GM21737 (cell line): ENCODE results near the gene ATP9A.

Experiments
- ATAC-seq: cut with Tn5 transposase; IDR thresholded peaks from one replicate; pipeline ENCODE4 v1.9.1; 2021; ENCODE audit warnings: mild to moderate bottlenecking, moderate library complexity; ENCODE audit not compliant: unreplicated experiment

Gene ATP9A

DNA sequence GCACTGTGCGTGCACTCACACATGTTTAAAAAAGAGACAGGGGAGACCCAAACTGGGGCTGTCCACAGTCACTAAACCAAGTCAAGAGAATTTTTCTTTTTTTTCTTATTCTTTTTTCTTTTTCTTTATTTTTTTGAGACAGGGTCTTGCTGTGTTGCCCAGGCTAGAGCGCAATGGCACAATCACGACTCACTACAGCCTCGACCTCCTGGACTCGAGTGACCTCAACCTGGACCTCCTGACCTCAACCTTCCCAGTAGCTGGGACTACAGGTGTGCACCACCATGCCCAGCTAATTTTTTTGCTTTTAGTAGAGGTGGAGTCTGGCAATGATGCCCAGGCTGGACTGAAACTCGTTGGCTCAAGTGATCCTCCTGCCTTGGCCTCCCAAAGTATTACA, 136.2 kb downstream of the ATP9A start:
- ATAC-seq: no peak

- no peak for ATAC-seq
These were observed 136.9 kb downstream of the ATP9A start for GRCh38 chr20:51631011-51631950.

DNA sequence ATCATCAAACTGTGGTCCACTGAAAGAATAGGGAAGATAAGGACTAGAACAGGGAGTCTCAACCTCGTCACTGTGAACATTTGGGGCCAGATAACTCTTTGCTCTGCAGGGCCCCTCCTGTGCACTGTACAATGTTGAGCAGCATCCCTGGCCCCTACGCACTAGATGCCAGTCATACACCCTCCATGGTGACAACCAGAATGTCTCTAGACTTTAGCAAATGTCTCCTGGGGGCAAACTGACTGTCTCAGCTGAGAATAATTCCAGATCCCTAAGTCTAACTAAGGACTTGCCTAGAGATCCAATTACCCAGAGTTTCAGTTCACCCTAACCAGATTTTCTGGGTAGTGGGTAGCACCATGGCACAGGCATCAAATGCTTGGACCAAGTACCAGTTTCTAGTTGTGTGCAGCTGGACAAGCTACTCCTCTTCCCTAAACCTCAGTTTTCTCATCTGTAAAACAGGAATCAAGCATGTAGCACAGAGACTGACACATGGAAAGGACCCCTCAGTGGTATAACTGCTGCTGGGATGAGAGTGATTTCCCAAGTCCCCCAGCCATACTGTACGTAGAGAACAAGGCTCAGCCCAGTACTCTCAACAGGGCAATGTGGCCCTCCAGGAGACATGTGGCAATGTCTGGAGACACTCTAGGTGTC, 138.7 kb downstream of the ATP9A start:
- ATAC-seq: no peak

DNA sequence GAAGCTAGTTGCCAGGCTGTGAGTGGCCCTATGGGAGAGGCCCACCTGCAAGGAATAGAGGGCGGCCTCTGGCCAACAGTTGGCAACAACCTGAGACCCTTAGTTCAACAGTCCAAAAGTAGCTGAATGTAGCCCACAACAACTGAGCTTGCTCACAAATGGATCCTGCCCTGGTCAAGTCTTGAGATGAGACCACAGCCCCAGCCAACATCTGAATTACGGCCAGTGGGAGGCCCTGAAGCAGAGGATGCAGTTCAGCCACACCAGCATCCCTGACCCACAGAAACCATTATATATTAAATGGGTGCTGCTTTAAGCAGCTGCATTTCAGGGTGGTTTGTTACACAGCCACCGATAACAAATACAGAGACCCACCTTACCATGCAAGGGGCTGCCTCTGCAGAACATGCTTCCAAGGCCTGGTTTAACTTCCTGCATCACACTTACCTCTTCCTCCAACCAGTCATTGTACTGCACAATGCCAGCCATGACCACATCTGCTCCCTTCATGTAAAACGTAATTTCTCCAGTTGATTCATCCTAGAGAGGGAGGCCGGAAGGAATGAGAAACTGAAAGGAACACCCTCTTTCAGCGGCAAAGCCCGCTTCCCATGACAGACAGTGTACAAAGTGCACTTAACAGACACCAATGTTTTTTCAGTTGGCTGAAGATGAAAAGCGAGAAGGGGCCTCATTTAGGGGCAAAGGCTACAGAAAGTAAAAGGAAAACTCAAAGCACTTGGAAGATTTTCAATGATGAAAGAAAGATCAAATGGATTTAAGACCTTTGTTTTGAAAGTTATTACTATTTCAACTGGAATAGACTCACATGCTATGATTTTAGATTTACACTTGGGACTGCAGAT, 139.4 kb downstream of the ATP9A start:
- no peak for ATAC-seq

DNA sequence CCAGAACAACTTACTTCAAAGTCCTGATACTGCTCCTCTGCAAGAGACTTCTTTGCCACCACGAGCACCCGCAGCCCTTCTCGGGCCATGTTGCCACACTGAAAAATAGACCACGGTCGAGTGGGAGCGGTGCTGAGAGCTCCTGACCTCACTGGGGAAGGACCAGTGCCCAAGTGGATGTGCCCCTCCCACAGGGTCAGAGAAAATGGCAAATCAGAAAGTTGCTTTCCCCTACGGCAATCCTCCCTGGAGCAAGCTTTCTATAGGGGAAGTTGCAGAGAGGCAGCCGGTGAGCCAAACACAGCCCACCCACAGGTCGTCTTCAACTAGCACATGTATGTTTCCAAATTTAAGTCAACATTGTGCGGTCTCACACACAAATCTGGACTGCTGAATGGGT, 140.6 kb downstream of the ATP9A start:
- ATAC-seq: no peak

- no peak for ATAC-seq
These were observed 143.1 kb downstream of the ATP9A start for GRCh38 chr20:51625105-51625504.

- ATAC-seq: no peak
These were observed 143.9 kb downstream of the ATP9A start for GRCh38 chr20:51624157-51624731.

DNA sequence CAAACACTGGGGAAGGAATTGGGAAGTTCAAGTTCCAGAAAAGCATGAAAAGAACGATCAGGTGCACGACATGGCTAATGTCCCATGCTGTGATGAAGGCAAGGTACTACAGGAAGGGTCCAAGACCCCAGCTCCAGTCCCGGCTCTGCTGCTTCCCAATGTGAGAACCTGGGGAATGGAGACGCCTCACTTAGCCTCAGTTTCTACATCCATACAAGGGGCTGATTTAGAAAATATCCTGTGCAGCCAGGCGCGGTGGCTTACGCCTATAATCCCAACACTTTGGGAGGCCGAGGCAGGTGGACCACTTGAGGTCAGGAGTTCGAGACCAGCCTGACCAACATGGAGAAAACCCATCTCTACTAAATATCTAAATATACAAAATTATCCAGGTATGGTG, 144.9 kb downstream of the ATP9A start:
- ATAC-seq: no peak

- ATAC-seq: no peak
These were observed 146.0 kb downstream of the ATP9A start for GRCh38 chr20:51622004-51622874.

GRCh38 chr20:51620432-51620831, 147.8 kb downstream of the ATP9A start:
- no peak for ATAC-seq

DNA sequence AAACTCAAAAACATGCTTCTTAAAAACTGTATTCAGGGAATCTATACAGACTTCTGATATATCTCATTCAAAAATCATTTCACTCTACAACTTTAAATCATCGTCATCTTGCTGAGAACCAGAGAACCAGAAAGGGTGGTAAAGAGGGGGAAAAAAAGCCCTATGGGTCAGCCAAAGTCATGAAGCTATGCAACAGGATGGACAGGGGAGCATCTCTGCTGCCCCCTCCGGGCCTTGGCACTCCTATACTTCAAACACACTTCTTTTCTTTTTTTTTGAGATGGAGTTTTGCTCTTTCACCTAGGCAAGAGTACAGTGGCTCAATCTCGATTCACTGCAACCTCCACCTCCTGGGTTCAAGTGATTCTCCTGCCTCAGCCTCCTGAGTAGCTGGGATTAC, 152.1 kb downstream of the ATP9A start:
- no peak for ATAC-seq

GRCh38 chr20:51614687-51615086, 153.5 kb downstream of the ATP9A start:
- ATAC-seq: no peak

DNA sequence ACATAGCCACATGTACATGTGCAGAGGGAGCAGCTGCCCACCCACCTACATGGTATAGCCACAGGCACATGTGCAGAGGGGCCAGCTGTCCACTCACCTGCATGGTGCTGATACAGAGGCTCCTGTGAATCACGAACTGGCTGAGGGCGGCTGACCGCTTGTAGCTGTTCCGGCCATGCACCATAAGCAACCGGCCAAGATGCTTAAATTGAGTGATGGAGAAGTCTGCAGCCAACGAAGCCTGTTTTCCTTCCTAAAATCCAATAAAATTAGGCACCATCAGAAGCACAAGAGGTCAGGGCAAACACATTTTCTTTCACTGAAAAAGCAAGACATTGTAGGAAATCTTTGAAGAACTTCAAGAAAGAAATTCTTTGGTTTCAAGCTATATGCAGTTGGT, 154.6 kb downstream of the ATP9A start:
- ATAC-seq: no peak

GRCh38 chr20:51612896-51613295, 155.3 kb downstream of the ATP9A start:
- no peak for ATAC-seq

DNA sequence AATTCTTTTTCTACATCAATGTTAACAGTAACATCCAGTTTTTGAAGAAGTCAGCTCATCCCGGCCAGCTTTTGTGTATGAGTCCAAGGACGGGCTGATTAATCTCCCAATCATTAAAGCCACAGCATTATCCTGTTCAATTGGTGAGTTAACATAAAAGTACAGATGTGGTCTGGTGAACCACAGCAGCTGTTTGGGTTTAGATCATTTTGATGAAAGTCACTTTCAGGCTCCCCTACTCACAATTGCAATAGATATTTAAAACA, 156.6 kb downstream of the ATP9A start:
- ATAC-seq: no peak

- no peak for ATAC-seq
These were observed 157.2 kb downstream of the ATP9A start for GRCh38 chr20:51610761-51611624.

GRCh38 chr20:51610111-51610510, 158.1 kb downstream of the ATP9A start:
- ATAC-seq: no peak

DNA sequence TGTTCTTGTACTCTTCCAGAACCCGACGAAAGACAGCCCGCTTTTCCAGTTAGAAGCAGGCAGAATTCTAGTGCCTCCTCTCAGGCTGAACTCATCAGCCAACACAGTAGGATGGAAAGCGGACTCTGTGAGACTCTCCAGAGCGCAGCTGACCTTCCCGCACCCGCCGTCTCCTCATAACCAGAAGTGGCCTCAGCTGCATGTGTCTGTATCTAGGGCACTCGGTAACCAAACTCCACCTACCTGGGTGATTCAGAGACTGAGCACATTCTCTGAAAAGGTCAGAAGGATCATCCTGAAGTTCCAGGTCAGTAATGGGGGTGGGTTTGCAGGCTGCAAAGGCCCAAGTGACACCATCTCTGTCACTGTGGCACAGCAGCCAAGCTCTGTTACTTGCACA, 158.9 kb downstream of the ATP9A start:
- no peak for ATAC-seq

DNA sequence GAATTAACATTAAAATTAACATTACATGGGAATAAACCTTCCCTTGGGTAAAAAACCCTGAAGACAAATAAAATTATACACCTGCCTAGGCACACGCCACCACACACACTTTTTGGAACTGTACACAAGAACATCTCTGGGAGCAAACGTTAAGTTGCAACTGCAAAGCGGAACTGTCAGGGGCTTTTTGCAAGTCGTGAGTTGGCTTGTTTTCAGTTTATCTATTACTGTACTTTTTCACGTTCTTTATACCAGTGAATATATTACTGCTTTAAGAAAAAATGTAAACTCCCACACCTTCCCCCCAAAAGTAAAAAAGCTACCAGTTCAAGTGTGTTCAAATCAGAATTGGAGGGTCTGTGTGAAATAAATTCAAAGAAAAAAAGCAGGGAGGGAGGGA, 160.1 kb downstream of the ATP9A start:
- ATAC-seq: no peak
